NCI-H146 (cell line): ENCODE results near the gene EVA1A.
"Not testable (repeated sequence)": the region's sequence is repeated elsewhere in the genome, so short reads cannot be mapped to it uniquely, and the experiment has no call there.

Experiments used
- DNase-seq: peaks from one replicate; lab custom pipeline; 2025; lab: John Stamatoyannopoulos, UW

The EVA1A gene

GRCh38 chr2:75482398-75482797 is 78.3 kb downstream of the EVA1A start:
- DNase-seq = no peak

GRCh38 chr2:75480971-75481836 is 79.5 kb downstream of the EVA1A start:
- DNase-seq = peak; percentile 86

DNA sequence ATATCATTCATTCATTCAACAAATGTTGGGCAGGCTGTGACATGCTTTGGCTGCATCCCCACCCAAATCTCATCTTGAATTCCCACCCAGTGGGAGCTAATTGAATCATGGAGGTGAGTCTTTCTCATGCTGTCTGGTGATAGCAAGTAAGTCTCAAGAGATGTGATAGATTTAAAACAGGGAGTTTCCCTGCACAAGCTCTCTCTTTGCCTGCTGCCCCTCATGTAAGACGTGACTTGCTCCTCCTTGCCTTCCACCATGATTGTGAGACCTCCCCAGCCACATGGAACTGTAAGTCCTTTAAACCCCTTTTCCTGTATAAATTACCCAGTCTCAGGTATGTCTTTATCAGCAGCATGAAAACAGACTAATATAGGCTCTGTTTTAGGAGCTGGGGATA is 83.0 kb downstream of the EVA1A start:
- not testable (repeated sequence) for DNase-seq

DNA sequence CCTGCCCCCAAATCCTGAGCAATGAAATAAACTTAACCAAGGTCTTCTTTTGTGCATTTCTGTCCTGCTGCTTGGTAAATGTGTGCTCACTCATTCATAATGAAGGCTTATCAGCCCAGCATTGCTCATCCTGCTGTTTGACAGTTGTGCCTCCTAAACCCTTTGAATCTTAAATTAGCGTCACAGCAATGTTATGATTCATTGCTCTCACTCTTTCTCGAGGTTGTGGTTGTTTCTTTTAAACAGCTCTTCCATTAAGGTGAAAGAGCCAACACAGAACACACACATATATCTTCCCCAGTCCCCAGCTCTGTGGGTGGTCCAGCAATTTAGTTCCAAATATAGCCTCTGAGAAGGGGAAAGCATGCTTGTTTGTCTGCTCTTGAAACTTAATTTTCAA is 84.0 kb downstream of the EVA1A start:
- peak; percentile 87 for DNase-seq

DNA sequence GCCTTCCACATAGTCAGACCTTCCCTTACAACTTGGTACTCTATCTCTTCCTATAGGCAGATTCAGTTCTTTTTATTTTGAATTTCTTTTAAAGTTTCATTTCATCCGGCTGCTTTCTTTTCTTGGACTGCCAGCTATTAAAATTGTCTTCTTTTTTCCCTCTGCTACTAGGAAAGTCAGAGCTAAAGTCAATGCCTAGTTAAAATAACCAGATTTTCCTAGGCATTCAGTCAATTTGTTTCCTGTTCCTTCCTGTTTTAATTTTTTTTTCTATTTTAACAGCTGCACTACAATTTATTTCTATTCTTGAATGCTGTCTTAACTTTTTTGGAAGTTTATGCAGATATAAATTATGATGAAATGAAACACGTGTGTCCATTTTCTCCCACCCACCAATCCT is 84.8 kb downstream of the EVA1A start:
- no peak for DNase-seq

GRCh38 chr2:75475049-75475448 is 85.7 kb downstream of the EVA1A start:
- no peak for DNase-seq

- no peak for DNase-seq
These were observed 86.6 kb downstream of the EVA1A start for GRCh38 chr2:75474115-75474514.

DNA sequence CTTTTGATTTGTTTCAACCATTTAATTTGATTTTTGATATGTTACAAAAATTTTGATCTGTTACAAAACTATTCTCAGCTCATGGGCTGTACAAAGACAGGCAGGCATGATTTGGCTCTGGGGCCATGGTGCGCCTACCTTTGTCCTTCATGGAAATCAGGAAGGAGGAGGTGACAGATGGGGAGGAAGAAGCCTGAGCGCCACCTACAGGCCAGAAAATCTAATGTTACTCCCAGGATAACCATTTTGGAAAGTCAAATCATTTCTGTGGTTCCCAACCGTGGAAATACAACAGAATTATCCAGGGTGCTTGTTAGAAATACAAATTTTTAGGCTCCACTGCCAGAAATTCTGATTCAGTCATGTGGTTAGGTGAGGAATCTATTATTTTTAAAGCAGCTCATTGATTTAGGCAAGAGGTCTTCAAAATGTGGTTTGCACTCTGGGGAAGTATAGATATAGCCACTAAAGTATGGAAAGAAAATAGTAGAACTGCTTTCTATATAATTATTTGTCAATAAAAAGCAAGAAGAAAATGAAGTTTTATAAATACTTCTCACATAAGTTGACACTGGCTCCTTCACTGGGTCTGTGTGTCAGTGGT is 93.9 kb downstream of the EVA1A start:
- DNase-seq = peak; percentile 66

- peak; percentile 70 for DNase-seq
These were observed 95.3 kb downstream of the EVA1A start for GRCh38 chr2:75465317-75465984.

- peak; percentile 37 for DNase-seq
These were observed 96.3 kb downstream of the EVA1A start for GRCh38 chr2:75464348-75464946.

- peak; percentile 73 for DNase-seq
These were observed 98.0 kb downstream of the EVA1A start for GRCh38 chr2:75462721-75463120.

- DNase-seq = no peak
These were observed 98.5 kb downstream of the EVA1A start for GRCh38 chr2:75462206-75462605.

DNA sequence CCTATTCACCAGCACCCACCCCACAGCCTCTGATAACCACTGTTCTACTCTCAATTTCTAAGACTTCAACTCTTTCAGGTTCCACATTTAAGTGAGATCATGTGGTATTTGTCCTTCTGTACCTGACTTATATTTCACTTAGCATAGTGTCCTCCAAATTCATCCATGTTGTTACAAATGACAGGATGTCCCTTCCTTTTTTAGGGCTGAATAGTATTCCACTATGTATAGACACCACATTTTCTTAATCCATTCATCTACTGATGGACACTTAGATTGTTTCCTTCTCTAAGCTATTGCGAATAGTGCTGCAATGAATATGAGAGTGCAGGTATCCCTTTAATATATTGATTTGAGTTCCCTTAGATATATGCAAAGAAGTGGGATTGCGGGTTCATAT is 100.1 kb downstream of the EVA1A start:
- DNase-seq = no peak

GRCh38 chr2:75459565-75460310 is 101.0 kb downstream of the EVA1A start:
- DNase-seq = no peak

DNA sequence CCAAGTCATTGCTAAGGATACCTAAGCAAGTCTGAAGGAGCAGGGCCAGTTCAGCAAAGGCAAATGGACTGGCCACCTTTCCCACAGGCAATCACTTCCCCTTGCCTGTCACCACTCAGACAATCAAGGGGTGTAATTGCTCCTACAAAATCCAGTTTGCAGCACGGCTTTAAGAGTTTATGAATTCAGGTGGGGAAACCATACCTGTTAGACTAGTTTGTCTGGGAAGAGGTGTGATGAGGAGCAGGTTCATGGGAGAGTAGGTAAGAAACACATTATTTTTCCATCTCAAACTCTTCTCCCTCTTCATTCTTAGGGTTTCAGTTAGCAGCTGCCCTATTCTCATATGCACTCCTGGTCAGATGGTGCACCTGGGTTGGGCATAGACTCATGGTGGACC is 102.5 kb downstream of the EVA1A start:
- no peak for DNase-seq

DNA sequence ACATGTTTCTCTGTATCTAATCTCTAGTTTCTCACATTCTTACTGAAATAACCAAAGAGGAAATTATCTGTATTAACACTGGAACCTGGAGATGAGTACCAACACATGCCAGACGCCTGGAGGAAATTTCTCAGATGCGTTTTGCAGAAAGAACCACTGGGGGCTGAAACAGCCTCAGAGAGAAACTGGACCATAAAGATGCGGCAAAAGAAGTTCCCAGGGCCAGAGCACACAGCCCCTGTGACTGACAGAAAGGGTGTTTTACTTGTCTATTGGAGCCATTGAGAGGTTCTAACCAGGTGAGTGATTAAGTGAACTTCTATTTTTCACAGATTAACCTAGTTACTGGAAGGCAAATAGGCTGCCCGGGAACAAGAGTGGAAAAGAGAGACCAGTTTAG is 103.9 kb downstream of the EVA1A start:
- no peak for DNase-seq

DNA sequence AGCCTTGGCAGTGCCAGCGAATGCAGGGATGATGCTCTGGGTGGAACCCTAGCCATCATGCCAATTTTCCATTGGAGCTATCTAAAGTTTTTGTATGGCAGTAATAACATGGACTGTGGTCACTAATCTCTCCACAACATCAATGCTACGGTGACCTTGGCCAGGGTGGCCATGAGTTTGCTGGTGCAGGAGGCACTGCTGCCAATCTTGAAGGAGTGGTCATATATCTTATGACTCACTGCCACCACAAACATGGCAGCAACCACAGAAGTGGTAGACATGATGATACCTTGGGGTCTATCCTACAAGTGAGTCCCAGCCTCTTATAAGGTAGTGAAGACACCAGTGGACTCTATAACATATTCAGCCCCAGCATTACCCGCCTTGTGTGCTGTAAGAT is 104.6 kb downstream of the EVA1A start:
- DNase-seq = no peak

GRCh38 chr2:75454241-75454620 is 106.5 kb downstream of the EVA1A start:
- no peak for DNase-seq

GRCh38 chr2:75453384-75454240 is 107.1 kb downstream of the EVA1A start:
- DNase-seq = no peak

DNA sequence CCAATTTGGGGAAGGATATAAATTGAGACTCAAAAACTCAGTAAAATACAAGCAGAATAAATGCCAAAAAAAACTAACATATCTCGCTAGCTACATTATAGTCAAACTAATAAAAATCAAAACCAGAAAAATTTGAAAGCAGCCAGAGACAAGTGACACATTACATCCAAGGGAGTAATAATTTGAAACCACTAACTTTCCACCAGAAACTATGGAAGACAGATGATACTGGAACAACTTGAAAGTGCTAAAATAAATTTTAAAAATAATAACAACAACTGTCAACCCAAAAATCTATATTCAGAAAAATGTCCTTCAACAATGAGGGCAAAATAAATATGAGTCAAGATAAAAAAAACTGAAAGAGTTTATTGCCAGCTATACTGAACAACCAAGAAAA is 110.7 kb downstream of the EVA1A start:
- DNase-seq = no peak

GRCh38 chr2:75447176-75447575 is 113.6 kb downstream of the EVA1A start:
- DNase-seq = no peak
